Effector CD4-positive, alpha-beta T cell (primary cell): Measurements from ENCODE around the gene MOGAT3. TPM values are rescaled to one million over a fixed set of nuclear protein-coding genes. Genes with fewer than 3 reads are reported as not detected.

Source experiments
- DNase-seq: peaks from one replicate; pipeline ENCODE4 v3.0.0-alpha.2; 2020
- total RNA-seq: gene quantifications from one replicate; lab custom pipeline; 2026; lab: John Stamatoyannopoulos, UW

Gene MOGAT3
- not detected for total RNA-seq

- no peak for DNase-seq
Observed at GRCh38 chr7:101200862-101201599, at the start of gene MOGAT3. MOGAT3 (minus strand) TSS chr7:101201036; CDS start chr7:101200854, 182 bp downstream.

- DNase-seq, result no peak
Observed at GRCh38 chr7:101250324-101250723, 49.5 kb upstream of the MOGAT3 start.

GRCh38 chr7:101248276-101248675, 47.4 kb upstream of the MOGAT3 start:
- DNase-seq, result no peak

GRCh38 chr7:101245147-101245668, 44.4 kb upstream of the MOGAT3 start:
- no peak for DNase-seq

- peak; percentile 89 for DNase-seq
Observed at GRCh38 chr7:101244375-101245146, 43.7 kb upstream of the MOGAT3 start, which contains the start of gene FIS1. FIS1 (minus strand) TSS chr7:101245081; CDS start chr7:101245004, 77 bp downstream.

GRCh38 chr7:101243646-101244374, 43.0 kb upstream of the MOGAT3 start:
- DNase-seq, result no peak

- DNase-seq, result no peak
Observed at GRCh38 chr7:101241443-101242349, 40.9 kb upstream of the MOGAT3 start.

- DNase-seq, result no peak
Observed at GRCh38 chr7:101241015-101241363, 40.2 kb upstream of the MOGAT3 start.

GRCh38 chr7:101240226-101241014, 39.6 kb upstream of the MOGAT3 start:
- DNase-seq, result no peak

GRCh38 chr7:101239951-101240220, 39.0 kb upstream of the MOGAT3 start:
- DNase-seq, result no peak

- no peak for DNase-seq
Observed at GRCh38 chr7:101239191-101239950, 38.5 kb upstream of the MOGAT3 start.

- no peak for DNase-seq
Observed at GRCh38 chr7:101238226-101239182, 37.7 kb upstream of the MOGAT3 start.

- no peak for DNase-seq
Observed at GRCh38 chr7:101237206-101238067, 36.6 kb upstream of the MOGAT3 start, which contains the start of gene CLDN15. CLDN15 (minus strand) TSS chr7:101237802; CDS start chr7:101237581, 221 bp downstream.

- DNase-seq, result no peak
Observed at GRCh38 chr7:101236292-101236835, 35.5 kb upstream of the MOGAT3 start.

- no peak for DNase-seq
Observed at GRCh38 chr7:101235522-101235921, 34.7 kb upstream of the MOGAT3 start.

GRCh38 chr7:101235050-101235449, 34.2 kb upstream of the MOGAT3 start:
- no peak for DNase-seq

GRCh38 chr7:101234636-101235035, 33.8 kb upstream of the MOGAT3 start:
- no peak for DNase-seq
